Activated naive CD8-positive, alpha-beta T cell (primary cell): Measurements from ENCODE around the gene CALML4.

ENCODE experiments used
- H3K27ac Mint-ChIP-seq: one replicate; pipeline ENCODE4 v1.8.0; 2021; ENCODE audit warnings: mixed read lengths
- H3K27me3 Mint-ChIP-seq: one replicate; pipeline ENCODE4 v1.8.0; 2021; ENCODE audit warnings: mixed read lengths
- H3K36me3 Mint-ChIP-seq: one replicate; pipeline ENCODE4 v1.8.0; 2021; ENCODE audit warnings: mixed read lengths
- H3K4me1 Mint-ChIP-seq: one replicate; pipeline ENCODE4 v1.8.0; 2021; ENCODE audit warnings: low read depth, mixed read lengths
- H3K4me3 Mint-ChIP-seq: one replicate; pipeline ENCODE4 v1.8.0; 2021; ENCODE audit warnings: mild to moderate bottlenecking, mixed read lengths
- H3K9me3 Mint-ChIP-seq: one replicate; pipeline ENCODE4 v1.8.0; 2021; ENCODE audit warnings: low read depth, mixed read lengths

The CALML4 gene

DNA sequence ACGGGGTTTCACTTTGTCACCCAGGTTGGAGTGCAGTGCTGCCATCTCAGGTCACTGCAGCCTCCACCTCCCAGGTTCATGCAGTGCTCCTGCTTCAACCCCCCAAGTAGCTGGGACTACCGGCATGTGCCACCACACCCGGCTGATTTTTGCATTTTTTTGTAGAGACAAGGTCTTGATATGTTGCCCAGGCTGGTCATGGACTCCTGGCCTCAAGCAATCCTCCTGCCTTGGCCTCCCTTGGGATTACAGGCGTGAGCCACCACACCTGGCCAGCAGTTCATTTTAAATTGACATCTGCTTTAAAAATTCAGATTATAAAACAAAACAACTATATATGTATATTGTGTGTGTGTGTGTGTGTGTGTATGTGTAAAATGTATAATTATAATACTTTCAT lies 38.3 kb downstream of the CALML4 start:
- Mint-ChIP-seq H3K4me3 (no peak overlapping the region), H3K9me3 (no peaks in the 10 kb centered on the region), H3K36me3 (peaks cover 11% of the 10 kb centered on the region), H3K27me3 (no peaks in the 10 kb centered on the region), H3K4me1 (peaks cover 7% of the 10 kb centered on the region), H3K27ac (no peak overlapping the region)

DNA sequence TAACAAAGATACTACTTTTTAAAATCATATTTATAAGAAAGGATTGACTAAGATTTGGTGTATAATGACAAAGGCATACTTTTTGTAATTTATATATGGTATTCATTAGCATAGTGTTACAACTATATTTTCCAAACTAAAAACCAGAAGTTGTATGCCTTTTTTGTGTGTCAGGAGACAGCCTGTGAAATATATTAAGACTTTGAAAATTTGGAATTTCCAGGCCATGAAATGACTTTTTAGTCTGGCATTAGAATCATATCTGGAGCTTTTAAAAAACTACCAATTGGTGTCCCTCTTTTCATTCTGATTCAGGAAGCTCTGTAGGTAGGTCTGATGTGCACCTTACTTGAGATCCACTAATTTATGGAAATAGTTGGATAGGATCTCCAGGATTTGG lies 41.9 kb downstream of the CALML4 start:
- Mint-ChIP-seq H3K27me3 (no peaks in the 10 kb centered on the region), H3K4me3 (no peak overlapping the region), H3K4me1 (peaks cover 7% of the 10 kb centered on the region), H3K9me3 (no peaks in the 10 kb centered on the region), H3K27ac (peak overlapping the region; percentile 58), H3K36me3 (peaks cover 20% of the 10 kb centered on the region)

DNA sequence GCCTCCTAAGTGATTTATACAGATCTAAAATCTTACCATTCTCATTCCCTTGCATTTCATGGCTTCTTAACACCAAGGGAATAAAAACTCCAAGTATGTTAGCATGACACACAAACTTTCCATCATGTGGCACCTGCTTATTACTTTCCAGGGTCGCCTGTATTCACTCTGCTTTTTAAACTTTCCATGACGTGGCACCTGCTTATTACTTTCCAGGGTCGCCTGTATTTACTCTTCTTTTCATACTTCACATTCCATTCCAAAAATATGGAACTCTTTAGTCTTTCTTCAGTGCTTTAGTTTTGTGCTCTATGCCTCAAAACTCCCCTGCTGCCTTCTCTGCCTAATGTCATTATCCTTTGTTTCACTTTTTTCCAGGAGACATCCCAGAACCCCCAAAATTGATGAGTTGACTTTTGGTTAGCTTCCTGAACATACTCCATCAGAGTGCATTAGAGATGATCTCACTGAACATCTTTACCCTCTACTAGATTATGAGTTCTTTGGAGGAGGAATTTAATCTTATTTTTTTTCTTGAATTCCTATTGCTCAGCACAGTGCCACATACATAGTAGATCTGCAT lies 47.0 kb downstream of the CALML4 start:
- no peak overlapping the region for H3K27ac Mint-ChIP-seq
- H3K27me3 Mint-ChIP-seq: no peaks in the 10 kb centered on the region
- H3K4me1 Mint-ChIP-seq: peaks cover 6% of the 10 kb centered on the region
- no peaks in the 10 kb centered on the region for H3K9me3 Mint-ChIP-seq
- peaks cover 18% of the 10 kb centered on the region for H3K36me3 Mint-ChIP-seq
- no peak overlapping the region for H3K4me3 Mint-ChIP-seq

DNA sequence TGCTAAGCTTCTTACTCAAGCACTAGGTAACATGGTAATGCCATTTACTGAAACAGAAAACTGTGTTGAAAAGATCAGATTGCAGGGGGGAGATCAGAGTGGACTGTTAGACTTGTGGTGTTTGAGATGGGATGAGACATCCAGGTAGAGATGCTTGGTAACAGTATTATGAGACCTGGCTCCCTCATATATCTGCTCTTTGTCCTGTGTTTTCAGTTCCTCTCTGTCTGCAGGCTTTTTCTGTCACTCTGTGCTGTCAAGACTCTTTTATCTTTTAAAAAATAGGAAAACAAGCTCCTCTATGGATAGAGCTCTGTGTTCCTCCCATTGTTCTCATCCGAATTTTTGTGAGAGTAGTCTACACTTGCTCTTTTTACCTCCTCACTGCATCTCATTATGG lies 48.1 kb downstream of the CALML4 start:
- no peaks in the 10 kb centered on the region for H3K27me3 Mint-ChIP-seq
- H3K36me3 Mint-ChIP-seq: peaks cover 19% of the 10 kb centered on the region
- H3K9me3 Mint-ChIP-seq: no peaks in the 10 kb centered on the region
- no peak overlapping the region for H3K4me3 Mint-ChIP-seq
- H3K27ac Mint-ChIP-seq: no peak overlapping the region
- peaks cover 1% of the 10 kb centered on the region for H3K4me1 Mint-ChIP-seq

DNA sequence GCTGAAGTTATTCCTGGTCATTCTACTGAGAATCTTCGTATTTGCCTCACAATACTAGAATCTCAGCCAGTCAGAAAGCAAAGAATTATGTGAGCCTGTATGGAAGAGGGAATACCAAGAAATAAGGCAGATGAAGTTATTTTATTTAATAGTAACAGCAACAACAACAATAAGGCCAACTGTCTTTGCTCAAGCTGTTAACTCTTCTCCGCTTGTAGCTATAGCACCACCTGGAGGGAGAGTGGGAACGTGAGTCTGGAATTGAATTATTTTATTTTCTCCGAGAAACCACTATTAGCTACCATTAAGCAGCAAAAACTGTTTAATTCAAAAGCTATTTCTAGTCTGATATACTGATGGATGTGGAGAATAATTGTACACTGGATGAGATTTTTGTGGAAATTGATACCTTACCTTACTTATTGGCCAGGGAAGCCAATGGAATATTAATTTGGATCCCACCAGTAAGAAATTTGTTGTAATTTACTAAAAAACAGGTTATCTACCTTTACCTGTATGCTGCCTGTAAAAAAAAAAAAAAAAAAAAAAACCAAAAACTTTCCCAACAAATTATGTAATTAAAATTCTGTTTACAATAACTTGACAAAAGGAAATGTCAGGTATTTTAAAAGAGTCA lies 50.1 kb downstream of the CALML4 start:
- Mint-ChIP-seq H3K27me3 (no peaks in the 10 kb centered on the region), H3K36me3 (peaks cover 7% of the 10 kb centered on the region), H3K27ac (no peak overlapping the region), H3K4me3 (no peak overlapping the region), H3K4me1 (peaks cover 1% of the 10 kb centered on the region), H3K9me3 (no peaks in the 10 kb centered on the region)

DNA sequence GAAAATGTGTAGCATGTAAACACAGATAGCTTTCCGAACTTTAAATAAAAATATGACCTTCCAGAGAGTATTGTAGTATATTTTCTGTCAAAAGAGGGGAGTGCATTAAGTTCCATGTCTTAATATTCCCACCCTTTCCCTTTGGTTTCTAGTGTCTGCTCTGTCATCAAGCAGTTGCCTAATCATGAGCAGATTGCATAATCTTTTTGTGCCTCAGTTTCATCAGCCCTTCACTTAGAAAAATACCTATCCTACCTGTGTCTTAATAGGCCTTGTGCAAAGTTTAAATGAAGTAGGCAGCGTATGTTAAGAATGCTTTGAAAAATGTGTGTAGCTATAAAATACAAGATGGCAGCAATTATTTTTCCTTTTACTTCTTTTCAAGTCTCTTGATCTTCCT lies 52.8 kb downstream of the CALML4 start:
- H3K9me3 Mint-ChIP-seq: no peaks in the 10 kb centered on the region
- H3K4me1 Mint-ChIP-seq: peaks cover 10% of the 10 kb centered on the region
- H3K4me3 Mint-ChIP-seq: no peak overlapping the region
- H3K27ac Mint-ChIP-seq: peak overlapping the region; percentile 2
- no peaks in the 10 kb centered on the region for H3K27me3 Mint-ChIP-seq
- peaks cover 6% of the 10 kb centered on the region for H3K36me3 Mint-ChIP-seq

DNA sequence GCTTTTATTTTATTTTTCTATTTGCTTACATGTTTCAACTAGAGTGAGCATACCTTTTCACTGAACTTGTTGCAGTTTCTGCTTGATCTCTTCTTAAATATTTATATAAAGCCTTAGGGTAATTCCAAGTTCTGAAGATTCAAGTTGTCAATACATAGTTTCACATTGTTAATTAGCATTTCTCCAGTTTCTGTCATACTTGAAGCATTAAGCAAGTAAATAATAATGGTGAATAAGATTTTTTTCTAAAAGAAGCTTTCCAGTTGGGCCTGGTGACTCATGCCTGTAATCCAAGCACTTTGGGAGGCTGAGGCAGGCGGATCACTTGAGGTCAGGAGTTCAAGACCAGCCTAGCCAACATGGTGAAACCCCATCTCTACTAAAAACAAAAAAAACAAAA lies 53.9 kb downstream of the CALML4 start:
- Mint-ChIP-seq H3K36me3 (peaks cover 9% of the 10 kb centered on the region), H3K4me3 (no peak overlapping the region), H3K27me3 (no peaks in the 10 kb centered on the region), H3K27ac (no peak overlapping the region), H3K4me1 (peaks cover 10% of the 10 kb centered on the region), H3K9me3 (no peaks in the 10 kb centered on the region)

DNA sequence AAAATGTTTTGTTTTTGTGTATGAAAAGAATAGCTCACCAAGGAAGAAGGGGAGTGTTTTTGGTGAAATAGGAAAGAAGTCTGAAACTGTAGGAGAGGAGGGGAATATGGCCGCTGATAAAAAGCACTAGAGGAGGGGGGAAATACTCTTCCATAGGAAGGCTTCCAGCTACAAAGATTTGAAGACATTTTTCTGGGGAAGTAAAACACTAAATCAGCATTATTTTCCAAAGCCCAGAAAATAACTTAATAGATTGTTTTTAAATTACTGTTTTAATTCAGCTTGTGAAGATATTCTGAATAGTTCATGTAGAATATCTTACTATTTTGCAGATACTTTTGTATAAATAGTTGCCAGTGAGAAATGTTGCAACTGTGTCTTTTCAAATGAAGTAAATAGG lies 54.9 kb downstream of the CALML4 start:
- Mint-ChIP-seq H3K27me3 (no peaks in the 10 kb centered on the region), H3K27ac (no peak overlapping the region), H3K9me3 (no peaks in the 10 kb centered on the region), H3K36me3 (peaks cover 13% of the 10 kb centered on the region), H3K4me1 (peaks cover 14% of the 10 kb centered on the region), H3K4me3 (no peak overlapping the region)

DNA sequence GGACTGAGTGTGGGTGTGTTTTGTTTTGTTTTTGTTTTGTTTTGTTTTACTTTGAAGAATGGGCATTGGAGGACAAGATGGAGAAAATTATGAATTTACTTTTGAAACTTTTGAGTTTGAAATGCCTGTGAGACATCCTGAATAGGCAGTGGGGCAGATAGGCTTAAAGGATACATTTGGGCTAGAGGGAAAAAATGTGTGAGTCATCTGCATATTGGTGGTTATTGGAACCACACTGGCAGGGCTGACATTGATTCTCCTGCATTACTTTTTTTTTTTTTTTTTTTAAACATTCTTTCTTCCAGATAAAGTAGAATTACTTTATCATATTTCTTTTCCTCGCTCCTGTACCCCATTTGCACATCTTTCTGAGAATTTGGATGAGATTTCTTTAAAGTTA lies 56.1 kb downstream of the CALML4 start:
- peaks cover 13% of the 10 kb centered on the region for H3K36me3 Mint-ChIP-seq
- peak overlapping the region; percentile 9 for H3K27ac Mint-ChIP-seq
- H3K4me3 Mint-ChIP-seq: no peak overlapping the region
- H3K9me3 Mint-ChIP-seq: no peaks in the 10 kb centered on the region
- peaks cover 13% of the 10 kb centered on the region for H3K4me1 Mint-ChIP-seq
- no peaks in the 10 kb centered on the region for H3K27me3 Mint-ChIP-seq

DNA sequence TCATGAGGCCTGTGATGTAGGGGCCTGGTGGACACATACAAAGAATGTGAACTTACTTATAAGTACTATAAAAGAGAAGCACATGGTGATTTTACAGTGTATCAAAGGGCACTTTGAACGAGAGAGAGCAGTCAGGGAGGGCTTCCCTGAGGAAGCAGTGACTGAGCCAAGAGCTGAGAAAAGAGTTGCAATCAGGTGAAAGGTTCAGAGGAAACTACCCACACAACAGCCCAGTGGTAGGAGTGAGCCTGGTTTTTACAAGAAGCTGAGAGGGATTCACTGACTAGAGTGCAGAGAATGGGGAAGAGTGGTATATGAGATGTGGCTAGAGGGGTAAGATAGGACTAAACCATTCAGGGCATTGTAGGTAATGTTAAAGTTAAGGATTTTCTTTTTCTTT lies 57.1 kb downstream of the CALML4 start:
- peak overlapping the region; percentile 70 for H3K27ac Mint-ChIP-seq
- no peak overlapping the region for H3K4me3 Mint-ChIP-seq
- H3K36me3 Mint-ChIP-seq: peaks cover 15% of the 10 kb centered on the region
- H3K9me3 Mint-ChIP-seq: no peaks in the 10 kb centered on the region
- H3K4me1 Mint-ChIP-seq: peaks cover 15% of the 10 kb centered on the region
- H3K27me3 Mint-ChIP-seq: no peaks in the 10 kb centered on the region

DNA sequence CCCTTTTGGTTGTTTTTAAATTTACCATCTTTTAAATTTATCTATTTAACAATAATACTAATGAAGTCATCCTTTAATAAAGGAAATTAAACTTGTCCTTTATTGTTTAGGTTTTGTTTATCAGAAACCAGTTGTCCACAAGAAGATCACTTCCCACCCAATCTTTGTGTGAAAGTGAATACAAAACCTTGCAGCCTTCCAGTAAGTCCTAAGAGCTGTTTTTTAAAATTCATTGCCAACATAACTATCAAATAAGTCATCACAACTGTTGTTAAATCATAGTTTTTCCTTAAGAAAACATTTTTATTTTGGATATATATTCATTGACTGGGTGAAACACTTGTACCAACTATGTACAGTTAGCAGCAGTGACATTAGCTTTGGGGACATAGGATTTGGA lies 59.4 kb downstream of the CALML4 start:
- H3K4me3 Mint-ChIP-seq: no peak overlapping the region
- H3K36me3 Mint-ChIP-seq: peaks cover 9% of the 10 kb centered on the region
- H3K27ac Mint-ChIP-seq: no peak overlapping the region
- H3K9me3 Mint-ChIP-seq: no peaks in the 10 kb centered on the region
- peaks cover 17% of the 10 kb centered on the region for H3K4me1 Mint-ChIP-seq
- H3K27me3 Mint-ChIP-seq: no peaks in the 10 kb centered on the region

DNA sequence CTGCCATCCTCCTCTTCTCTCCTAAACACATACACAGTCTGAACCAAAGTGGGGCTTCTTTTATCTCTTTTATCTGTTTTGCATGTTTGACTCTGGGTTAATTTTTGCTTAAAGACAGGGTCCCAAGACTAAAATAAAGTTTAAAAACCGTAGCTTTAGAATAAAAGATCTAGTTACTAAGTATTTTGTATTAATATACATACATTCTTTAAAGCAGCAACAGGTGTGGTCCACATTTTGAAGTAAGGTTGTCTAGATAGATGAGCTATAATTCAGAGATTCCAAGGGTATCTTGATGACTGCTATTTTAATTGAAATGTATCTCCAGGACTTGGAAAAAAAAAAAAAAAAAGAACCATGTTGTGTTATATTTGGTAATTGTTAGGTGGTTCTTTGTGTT lies 61.3 kb downstream of the CALML4 start:
- H3K27me3 Mint-ChIP-seq: no peaks in the 10 kb centered on the region
- H3K9me3 Mint-ChIP-seq: no peaks in the 10 kb centered on the region
- no peak overlapping the region for H3K27ac Mint-ChIP-seq
- no peak overlapping the region for H3K4me3 Mint-ChIP-seq
- peaks cover 28% of the 10 kb centered on the region for H3K4me1 Mint-ChIP-seq
- H3K36me3 Mint-ChIP-seq: peaks cover 14% of the 10 kb centered on the region

DNA sequence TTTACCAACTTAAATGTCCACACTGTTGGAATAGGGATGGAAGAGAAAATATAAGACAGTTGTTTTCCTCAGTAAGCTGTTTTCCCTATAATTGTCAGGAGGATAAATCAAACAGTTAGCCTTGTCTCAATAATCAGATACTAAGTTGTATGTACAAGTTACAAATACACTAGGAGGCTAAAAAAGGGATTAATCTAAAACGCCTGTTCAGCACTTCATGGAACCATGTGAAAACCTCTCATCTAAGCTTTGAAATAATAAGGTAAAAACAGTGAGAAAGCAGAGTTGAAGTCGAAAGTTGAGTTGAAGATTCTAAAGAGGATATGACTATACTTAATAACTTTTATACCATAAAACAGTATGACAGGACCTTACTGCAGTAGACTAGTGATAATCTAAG lies 62.0 kb downstream of the CALML4 start:
- H3K27me3 Mint-ChIP-seq: no peaks in the 10 kb centered on the region
- peaks cover 15% of the 10 kb centered on the region for H3K36me3 Mint-ChIP-seq
- no peak overlapping the region for H3K4me3 Mint-ChIP-seq
- H3K9me3 Mint-ChIP-seq: no peaks in the 10 kb centered on the region
- H3K27ac Mint-ChIP-seq: no peak overlapping the region
- peaks cover 27% of the 10 kb centered on the region for H3K4me1 Mint-ChIP-seq
